Keratinocyte (primary cell): Measurements from ENCODE around the gene ALPP.

Experiments
- EZH2 ChIP-seq: IDR thresholded peaks from one replicate; pipeline ENCODE4 v1.6.1; 2012; ENCODE audit warnings: inconsistent platforms, mild to moderate bottlenecking, low read length, moderate library complexity
- TF ChIP-seq, protein P1 (sequence below), 3 experiments: IDR thresholded peaks in 1 of 3; conservative IDR thresholded peaks in 1 of 3; optimal IDR thresholded peaks in 1 of 3; 2 replicates in 2 of 3; 3 replicates in 1 of 3; pipeline versions ENCODE3 to v1.5.1; 2011; ENCODE audit warnings: low read length in 3 of 3, mild to moderate bottlenecking in 3 of 3, moderate library complexity in 2 of 3, control low read depth in 1 of 3, inconsistent platforms in 1 of 3; ENCODE audit not compliant: insufficient read depth in 2 of 3; ENCODE audit errors: extremely low read depth in 1 of 3

DNA sequence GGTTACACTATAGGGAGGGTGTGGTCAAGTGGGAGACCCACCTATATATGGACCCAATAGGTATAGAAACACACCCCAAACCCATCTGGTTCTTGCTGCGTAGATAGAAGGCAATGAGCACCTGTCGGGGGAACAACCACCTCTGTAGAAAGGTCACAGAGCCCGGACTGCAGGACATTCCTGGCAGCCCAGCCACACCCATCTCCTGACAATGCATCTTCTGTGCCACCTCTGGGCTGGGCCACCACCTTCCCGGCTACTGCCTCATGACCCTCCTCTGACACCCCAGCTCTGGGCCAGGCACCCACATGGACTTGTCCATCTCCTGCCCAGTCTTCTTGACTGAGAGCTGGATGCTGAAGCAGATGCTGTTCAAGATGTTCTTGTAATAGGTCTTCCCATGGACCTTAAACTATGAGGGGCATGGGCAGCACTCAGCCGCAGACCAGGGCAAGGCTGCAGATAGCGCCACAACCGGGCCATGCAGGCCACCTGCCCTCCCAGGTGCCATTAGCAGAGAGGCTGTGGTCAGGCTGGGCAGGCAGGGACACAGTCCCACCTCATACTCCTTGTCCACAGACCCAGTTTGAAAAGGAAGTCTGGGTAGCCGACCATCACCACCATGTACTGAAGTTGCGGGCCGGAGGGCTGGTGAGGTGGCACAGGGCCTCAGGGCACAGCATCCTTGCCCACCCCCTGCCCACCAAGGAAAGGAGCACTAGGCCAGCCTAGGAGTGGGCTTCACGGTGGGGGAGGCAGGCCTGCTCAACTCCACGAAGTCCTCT, 37.4 kb downstream of the ALPP start:
- TF ChIP-seq, protein P1, sequence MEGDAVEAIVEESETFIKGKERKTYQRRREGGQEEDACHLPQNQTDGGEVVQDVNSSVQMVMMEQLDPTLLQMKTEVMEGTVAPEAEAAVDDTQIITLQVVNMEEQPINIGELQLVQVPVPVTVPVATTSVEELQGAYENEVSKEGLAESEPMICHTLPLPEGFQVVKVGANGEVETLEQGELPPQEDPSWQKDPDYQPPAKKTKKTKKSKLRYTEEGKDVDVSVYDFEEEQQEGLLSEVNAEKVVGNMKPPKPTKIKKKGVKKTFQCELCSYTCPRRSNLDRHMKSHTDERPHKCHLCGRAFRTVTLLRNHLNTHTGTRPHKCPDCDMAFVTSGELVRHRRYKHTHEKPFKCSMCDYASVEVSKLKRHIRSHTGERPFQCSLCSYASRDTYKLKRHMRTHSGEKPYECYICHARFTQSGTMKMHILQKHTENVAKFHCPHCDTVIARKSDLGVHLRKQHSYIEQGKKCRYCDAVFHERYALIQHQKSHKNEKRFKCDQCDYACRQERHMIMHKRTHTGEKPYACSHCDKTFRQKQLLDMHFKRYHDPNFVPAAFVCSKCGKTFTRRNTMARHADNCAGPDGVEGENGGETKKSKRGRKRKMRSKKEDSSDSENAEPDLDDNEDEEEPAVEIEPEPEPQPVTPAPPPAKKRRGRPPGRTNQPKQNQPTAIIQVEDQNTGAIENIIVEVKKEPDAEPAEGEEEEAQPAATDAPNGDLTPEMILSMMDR (optimal IDR thresholded peaks at IDR 0.05 in 1 of 3, IDR thresholded peaks at IDR 0.05 in 1 of 3, conservative IDR thresholded peaks at IDR 0.05 in 1 of 3; ENCODE audit: extremely low read depth in 1 of 3, insufficient read depth in 2 of 3, low read length in 3 of 3), result no peak
- no peak for TF ChIP-seq EZH2
